HFFc6 (cell line): ENCODE results near the gene TGFBI. TPM values are rescaled to one million over a fixed set of nuclear protein-coding genes. Genes with fewer than 3 reads are reported as not detected.

Source experiments
- DNase-seq: peaks from one replicate; pipeline ENCODE4 v3.0.0-alpha.2; 2018
- H3K27ac Mint-ChIP-seq: 2 replicates; pipeline ENCODE4 v1.8.0; 2020; ENCODE audit warnings: mild to moderate bottlenecking, mixed read lengths
- H3K27me3 Mint-ChIP-seq: 2 replicates; pipeline ENCODE4 v1.8.0; 2021; ENCODE audit warnings: mild to moderate bottlenecking, moderate library complexity, mixed read lengths; ENCODE audit not compliant: insufficient read depth
- H3K36me3 Mint-ChIP-seq: 2 replicates; pipeline ENCODE4 v1.8.0; 2021; ENCODE audit warnings: low read depth, mixed read lengths
- H3K4me1 Mint-ChIP-seq: 2 replicates; pipeline ENCODE4 v1.8.0; 2020; ENCODE audit warnings: low read depth, mixed read lengths
- H3K4me3 Mint-ChIP-seq: 2 replicates; pipeline ENCODE4 v1.8.0; 2020; ENCODE audit warnings: mild to moderate bottlenecking, moderate library complexity, mixed read lengths
- H3K9me3 Mint-ChIP-seq: 2 replicates; pipeline ENCODE4 v1.8.0; 2020; ENCODE audit warnings: mild to moderate bottlenecking, mixed read lengths
- total RNA-seq, 6 experiments: library from RNA; stranded (reverse); fragmentation: NEBNext Ultra II Directional; extraction: Animal tissue kit (Norgen Biotek cat#: 25700); gene quantifications; 2 replicates in 1 of 6; 3 replicates in 5 of 6; pipeline ENCODE4 v1.2.3, GENCODE V29; 2021
- TF ChIP-seq, protein P1 (sequence below): fragments of 200-600 bp; sonication (generic); IDR thresholded peaks from 2 replicates; pipeline ENCODE4 v1.5.0; 2021; ENCODE audit warnings: antibody characterized with exemption, mild to moderate bottlenecking

Gene TGFBI
- total RNA-seq, 6 experiments from 2014 or later, result 529 to 911 (median 784) TPM

DNA sequence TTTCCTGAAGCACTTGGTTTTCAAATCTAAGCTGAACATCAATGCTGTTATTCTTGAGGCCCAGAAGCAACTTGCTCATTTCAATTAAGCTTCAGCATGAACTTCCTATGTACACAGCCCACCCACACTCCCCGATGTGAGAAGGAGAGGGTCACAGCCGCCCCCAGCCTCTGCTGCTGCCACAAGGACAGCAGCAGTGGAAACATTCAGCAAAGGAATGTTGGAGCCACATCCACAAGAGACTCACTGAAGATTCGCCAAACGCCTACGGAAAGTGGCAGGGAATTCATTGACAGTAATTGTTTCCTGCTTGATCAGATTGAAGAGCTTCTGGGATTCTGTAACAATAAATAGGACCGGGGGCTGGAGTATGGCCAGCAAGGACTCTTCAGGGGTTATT, 2.9 kb downstream of the TGFBI start:
- Mint-ChIP-seq H3K4me1 (peaks cover 69% of the 10 kb centered on the region), H3K27me3 (peaks cover 3% of the 10 kb centered on the region), H3K4me3 (peak overlapping the region; percentile 87; the same call in 1 of the 2 replicates), H3K36me3 (peaks cover 29% of the 10 kb centered on the region), H3K9me3 (no peaks in the 10 kb centered on the region), H3K27ac (peak overlapping the region; percentile 27)
- no peak for DNase-seq
- TF ChIP-seq, protein P1, sequence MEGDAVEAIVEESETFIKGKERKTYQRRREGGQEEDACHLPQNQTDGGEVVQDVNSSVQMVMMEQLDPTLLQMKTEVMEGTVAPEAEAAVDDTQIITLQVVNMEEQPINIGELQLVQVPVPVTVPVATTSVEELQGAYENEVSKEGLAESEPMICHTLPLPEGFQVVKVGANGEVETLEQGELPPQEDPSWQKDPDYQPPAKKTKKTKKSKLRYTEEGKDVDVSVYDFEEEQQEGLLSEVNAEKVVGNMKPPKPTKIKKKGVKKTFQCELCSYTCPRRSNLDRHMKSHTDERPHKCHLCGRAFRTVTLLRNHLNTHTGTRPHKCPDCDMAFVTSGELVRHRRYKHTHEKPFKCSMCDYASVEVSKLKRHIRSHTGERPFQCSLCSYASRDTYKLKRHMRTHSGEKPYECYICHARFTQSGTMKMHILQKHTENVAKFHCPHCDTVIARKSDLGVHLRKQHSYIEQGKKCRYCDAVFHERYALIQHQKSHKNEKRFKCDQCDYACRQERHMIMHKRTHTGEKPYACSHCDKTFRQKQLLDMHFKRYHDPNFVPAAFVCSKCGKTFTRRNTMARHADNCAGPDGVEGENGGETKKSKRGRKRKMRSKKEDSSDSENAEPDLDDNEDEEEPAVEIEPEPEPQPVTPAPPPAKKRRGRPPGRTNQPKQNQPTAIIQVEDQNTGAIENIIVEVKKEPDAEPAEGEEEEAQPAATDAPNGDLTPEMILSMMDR, result no peak

DNA sequence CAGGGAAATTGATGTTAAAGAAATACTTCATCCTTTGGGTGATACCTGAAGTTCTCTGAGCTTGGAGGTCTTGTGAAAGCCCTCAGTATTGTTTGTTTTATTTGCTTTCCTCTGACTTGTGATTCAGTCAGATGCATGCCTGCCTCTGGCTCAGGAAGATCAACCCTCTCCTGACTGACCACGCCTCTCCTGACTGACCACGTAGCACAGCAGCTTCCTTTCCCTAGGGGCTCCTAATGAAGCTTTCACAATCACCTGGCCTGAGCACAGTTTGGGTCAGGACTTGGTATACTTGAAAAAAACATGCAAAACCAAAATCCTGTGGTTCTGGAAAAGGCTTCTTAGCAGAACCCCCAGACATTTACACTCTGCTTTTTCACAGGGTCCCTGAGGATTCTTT, 3.8 kb downstream of the TGFBI start:
- H3K27ac Mint-ChIP-seq, result peak overlapping the region; percentile 27
- peaks cover 2% of the 10 kb centered on the region for H3K9me3 Mint-ChIP-seq
- TF ChIP-seq, protein P1, result no peak
- H3K4me1 Mint-ChIP-seq, result peaks cover 78% of the 10 kb centered on the region
- H3K27me3 Mint-ChIP-seq, result peaks cover 1% of the 10 kb centered on the region
- no peak overlapping the region; the same call in 1 of the 2 replicates for H3K4me3 Mint-ChIP-seq
- peaks cover 34% of the 10 kb centered on the region for H3K36me3 Mint-ChIP-seq
- DNase-seq, result peak; percentile 40

DNA sequence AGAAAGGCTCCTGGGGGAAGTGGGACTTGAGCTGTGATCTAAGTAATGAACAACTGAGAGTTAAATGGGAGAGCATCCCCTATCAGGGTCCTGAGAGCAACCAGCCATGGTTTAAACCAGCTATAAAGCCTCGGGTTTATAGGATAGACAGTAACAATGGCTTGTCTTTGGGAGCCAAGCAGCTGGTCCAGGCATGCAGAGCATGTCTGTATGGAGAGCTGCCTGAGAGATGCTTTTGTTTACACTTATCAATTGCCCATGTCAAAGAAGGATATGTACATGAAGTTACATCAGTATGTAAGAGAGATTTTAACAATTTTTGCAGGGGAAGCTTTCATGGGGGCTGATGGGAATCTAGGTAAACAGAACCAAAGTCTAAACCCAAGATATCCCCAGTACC, 4.4 kb downstream of the TGFBI start:
- Mint-ChIP-seq H3K4me1 (peaks cover 85% of the 10 kb centered on the region), H3K27ac (peak overlapping the region; percentile 27), H3K27me3 (no peaks in the 10 kb centered on the region; the same call in 1 of the 2 replicates), H3K9me3 (peaks cover 9% of the 10 kb centered on the region), H3K36me3 (peaks cover 41% of the 10 kb centered on the region), H3K4me3 (no peak overlapping the region; the same call in 1 of the 2 replicates)
- no peak for DNase-seq
- TF ChIP-seq, protein P1, result no peak

DNA sequence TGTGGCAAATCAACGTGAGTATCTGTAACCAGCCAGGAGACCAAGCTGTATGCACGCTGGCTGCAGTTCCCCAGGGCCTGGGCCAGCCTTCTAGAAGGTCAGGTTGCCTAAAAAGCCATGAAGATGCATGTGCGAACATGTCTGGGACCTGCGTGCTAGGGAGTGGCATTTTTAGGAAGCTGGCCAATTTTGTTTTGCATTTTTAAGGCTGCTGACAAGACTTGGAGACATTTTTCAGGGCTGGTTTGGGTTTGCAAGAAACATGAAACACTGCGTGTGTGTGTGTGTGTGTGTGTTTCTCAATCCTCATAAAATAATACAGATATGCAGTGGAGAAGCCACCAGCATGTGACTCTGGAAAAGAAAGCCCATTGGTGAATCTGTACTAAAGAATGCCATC, 5.1 kb downstream of the TGFBI start:
- Mint-ChIP-seq H3K27me3 (no peaks in the 10 kb centered on the region; the same call in 1 of the 2 replicates), H3K36me3 (peaks cover 46% of the 10 kb centered on the region), H3K9me3 (peaks cover 12% of the 10 kb centered on the region), H3K4me3 (no peak overlapping the region), H3K27ac (peak overlapping the region; percentile 27; the same call in 1 of the 2 replicates), H3K4me1 (peaks cover 85% of the 10 kb centered on the region)
- TF ChIP-seq, protein P1, result no peak
- peak; percentile 19 for DNase-seq

DNA sequence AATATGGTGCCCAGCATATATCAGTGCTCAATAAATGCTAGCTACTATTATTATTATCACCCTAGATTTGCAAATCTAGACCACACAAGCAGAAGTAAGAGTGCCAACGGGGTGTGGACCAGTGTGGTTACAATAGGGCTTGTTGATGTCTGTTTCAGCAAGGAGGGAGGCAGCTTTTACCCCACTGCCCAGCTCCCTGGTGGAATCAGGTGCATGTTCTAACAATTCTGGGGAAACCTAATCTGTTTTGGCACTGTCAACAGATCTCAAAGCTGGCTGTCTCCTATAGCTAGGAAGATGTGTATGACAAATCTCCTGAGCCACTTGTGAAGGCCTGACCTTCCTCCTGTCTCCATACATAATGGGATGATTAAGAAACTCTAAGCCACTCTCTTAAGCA, 5.7 kb downstream of the TGFBI start:
- Mint-ChIP-seq H3K9me3 (peaks cover 12% of the 10 kb centered on the region), H3K36me3 (peaks cover 50% of the 10 kb centered on the region), H3K4me1 (peaks cover 80% of the 10 kb centered on the region), H3K27ac (no peak overlapping the region), H3K27me3 (no peaks in the 10 kb centered on the region; the same call in 1 of the 2 replicates), H3K4me3 (no peak overlapping the region)
- no peak for DNase-seq
- TF ChIP-seq, protein P1, result no peak

DNA sequence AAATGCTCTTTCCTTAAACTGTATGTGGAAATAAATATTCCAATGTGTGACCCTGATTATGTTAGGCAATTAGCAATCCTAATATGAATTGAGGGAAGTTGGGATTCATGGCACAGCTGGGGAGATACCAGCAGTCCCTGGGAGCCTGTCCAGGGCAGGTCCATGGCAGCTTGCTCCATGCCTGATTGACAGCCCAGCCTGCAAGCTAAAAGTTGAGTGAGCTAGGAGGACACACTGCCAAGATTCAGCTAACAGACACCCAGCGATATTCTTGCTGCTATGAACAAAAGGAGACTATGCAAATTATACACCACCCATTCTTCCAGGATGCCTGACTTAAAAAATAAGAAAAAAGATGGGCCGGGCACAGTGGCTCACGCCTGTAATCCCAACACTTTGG, 6.2 kb downstream of the TGFBI start:
- no peak overlapping the region for H3K4me3 Mint-ChIP-seq
- peaks cover 75% of the 10 kb centered on the region for H3K4me1 Mint-ChIP-seq
- no peaks in the 10 kb centered on the region; the same call in 1 of the 2 replicates for H3K27me3 Mint-ChIP-seq
- H3K27ac Mint-ChIP-seq, result no peak overlapping the region
- TF ChIP-seq, protein P1, result no peak
- H3K36me3 Mint-ChIP-seq, result peaks cover 50% of the 10 kb centered on the region
- H3K9me3 Mint-ChIP-seq, result peaks cover 12% of the 10 kb centered on the region
- DNase-seq, result no peak
